CD4-positive, alpha-beta T cell treated with Interferon alpha-2 for 1 hour (primary cell): ENCODE measurements around the gene TOMM6.
"Not testable (repeated sequence)": the region's sequence is repeated elsewhere in the genome, so short reads cannot be mapped to it uniquely, and the experiment has no call there.

Experiments used
- DNase-seq, 2 donors: peaks; one replicate each; pipeline ENCODE4 v3.0.0-alpha.2; 2020 to 2022

TOMM6 gene

DNA sequence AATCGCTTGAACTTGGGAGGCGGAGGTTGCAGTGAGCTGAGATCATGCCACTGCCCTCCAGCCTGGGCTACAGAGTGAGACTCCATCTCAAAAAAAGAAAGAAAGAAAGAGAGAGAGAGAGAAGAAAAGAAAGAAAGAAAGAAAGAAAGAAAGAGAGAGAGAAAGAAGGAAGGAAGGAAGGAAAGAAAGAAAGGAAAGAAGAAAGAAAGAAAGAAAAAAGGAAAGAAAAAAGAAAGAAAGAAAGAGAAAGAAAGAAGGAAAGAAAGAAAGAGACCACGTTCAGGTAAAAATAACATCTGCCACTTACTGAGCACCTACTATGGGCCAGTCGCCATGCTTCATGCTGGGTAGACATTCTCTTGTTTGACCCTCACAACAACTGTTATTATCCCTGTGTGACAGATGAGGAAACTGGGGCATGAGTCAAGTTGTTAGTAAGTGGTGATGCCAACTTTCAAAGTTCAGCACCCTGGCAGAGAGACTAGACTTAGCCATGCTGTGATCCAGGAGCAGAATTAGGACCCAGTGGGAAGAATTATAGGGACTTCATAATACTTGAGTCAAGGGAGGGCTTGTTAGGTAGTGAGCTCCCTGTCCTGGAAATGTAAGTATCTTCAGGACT, 21.3 kb upstream of the TOMM6 start:
- DNase-seq, result not testable (repeated sequence)

DNA sequence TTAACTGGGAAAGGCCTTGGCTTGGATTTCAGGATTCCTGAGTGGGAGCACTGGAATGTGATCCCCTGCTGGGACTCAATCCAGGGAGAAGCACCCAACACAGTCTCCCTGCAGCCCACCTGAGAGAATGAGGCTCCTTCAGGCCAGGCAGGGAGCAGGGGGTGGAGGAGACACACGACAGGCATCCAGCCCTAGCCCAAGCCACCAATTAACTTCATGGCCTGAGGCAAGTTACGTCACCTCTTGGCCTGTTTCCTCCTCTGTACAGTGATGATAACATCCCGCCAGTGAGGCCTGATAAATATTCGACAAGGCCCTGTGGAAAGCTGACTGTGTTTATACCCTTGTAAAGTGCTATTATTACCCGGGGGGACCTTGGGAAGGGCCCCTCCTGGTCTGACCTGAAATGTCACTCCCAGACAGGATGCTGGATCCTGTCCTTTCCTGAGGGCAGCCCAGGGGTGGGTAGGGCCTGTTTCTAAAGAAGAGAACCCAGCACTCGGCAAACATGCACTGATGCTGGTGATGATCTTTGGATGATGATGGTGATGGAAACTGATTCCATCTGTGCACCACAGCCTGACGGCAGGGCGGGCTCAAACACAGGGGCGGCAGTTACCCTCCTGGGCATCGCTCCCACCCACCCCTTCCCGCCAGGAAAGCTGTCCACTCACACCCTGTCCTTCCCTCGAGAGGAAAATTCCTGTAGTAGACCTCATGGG, 20.2 kb upstream of the TOMM6 start:
- no peak for DNase-seq

DNA sequence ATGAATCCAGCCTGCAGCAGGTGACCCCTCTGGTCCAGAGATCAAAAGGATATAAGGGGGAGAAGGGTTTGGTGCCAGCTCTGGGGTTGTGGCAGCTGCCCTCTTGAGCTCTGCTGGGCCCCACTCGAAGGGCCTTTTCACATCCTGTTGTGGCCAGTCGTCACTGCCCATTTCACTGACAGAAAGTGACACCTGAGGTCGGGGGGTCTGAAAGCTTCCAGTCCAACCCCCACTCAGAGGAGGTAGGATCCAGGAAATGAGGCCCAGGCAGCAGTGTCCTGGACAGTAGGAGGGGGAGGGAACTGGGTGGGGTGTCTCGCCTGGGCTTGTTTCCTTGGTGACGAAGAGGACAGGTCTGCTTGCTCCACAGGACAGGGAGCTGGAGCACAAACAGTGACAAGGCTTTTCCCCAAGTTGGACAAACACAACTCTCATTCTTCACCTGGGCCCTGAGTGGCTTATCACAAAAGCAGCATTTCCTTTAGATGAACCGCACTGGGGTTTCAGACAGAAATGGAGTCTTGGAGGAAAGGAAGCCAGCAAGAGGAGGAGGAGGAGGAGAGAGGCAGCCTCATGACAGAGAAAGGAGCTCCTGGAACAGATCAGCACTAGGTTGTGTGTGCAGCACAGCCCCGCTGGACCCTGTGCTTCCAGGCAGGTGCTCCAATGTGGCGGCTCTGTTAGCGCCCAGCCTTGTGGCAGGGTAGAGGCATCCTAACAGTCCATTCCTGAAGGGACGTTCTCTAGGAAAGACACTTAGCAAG, 18.8 kb upstream of the TOMM6 start:
- DNase-seq, result no peak

DNA sequence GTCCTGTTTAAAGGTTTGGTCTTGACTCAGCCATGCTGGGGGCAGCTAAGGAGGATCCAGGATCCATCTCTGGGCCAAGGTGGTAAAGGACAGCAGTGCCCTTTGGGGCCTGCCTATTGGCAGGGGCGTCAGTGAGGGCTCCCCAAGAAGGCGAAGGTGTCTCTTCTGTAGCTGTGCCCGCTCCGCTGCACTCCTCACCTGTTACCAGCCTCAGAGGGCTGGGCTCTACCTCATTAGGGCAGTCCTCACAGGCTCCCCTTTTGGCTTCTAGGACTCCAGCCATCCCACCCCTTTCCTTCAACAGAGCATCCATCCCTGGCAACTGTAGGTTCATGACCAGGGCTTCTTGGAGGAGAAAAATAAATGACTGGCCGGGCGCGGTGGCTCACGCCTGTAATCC, 18.1 kb upstream of the TOMM6 start:
- DNase-seq, result no peak

DNA sequence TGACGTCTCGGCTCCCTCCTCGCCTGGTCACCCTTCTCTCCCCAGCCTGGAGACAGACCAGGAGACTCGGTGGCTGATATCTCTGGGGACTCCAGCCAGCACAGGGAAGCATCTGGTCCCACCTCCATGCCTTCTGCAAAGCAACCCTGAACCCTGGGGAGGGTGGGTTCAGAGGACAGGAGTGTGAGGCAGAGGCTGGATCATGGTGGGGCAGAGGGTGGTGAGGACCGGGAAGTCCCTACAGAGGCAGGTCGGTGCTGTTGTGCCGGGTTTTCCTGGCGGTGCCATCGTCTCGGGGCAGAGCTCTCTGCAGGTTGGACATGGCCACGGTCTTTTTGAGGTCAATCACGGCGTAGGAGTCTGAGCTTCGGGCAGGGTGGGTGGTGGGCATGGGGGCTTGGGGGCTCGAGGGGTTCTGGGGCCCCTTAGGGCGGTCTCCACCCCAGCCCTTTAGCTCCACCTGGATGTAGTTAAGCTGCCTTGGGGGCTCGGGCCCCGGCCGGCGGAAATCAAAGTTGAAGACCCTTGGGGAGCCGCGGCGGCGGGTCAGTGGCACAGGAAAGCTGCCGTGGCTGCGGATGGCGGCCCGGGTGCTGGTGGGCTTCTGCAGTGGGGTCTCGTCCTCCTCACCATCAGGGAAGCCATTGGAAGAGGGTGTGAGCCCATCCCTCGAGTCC, 17.0 kb upstream of the TOMM6 start:
- no peak for DNase-seq

DNA sequence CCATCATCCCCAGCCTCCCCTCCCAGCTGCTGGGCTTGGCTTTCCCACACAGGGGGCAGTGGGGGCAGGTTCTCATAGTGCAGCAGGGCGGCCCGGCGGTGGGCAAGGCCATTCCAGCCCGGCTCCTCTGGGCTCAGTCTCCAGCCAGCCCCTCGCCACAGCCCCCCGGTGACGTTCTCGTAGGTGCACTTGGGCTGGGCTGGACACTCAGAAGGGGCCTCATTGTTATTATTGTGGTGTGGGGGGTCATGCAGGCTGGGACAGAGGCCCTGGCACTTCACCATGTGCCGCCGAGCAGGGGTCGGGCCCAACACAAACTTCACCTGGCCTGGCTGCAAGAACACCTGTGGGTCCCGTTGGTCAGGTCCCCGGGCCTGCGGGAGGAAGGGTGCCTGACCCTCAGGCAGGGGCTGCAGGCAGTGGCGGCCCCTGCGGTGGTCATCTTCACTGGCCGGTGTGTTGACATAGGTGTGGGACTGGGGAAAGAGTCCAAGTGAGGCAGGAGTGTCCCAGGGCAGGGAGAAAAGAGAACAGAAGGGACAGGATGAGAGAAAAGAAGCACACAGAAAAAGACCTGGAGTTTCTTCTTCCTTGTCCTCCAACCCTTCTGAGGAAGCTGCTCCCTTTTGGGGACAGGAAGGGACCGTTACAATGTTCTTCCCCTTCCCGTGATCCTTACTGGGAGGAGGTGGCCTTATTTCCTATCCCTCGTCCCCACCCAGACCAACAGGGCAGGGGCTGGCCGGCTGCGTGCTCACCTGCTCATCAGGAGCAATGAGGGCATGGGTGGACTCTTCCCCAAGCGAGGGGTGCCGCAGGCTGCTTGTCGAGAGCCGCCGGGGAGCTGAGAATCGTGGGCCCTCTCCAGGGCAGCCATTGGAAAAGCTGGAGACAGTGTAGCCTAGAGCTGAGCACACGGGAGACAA, 16.2 kb upstream of the TOMM6 start:
- DNase-seq, result no peak

DNA sequence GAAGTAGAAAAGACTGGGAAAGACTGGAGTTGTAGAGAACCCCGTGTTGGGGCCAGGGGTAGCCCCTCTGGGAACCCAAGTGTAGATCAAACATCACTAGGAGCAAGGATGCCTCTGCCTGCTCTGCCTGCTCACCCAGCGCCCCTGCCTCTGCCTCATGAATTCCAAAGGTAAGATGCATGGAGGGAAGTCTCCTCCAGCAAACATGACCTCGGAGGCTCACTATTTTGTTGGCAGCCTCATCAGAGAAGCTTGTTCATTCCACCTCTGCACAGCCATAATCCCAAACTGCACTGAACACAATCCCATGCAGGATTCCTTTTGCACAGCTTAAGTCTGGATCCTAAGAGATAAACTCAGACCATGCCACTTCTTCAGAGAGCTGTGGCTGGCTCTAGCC, 12.7 kb upstream of the TOMM6 start:
- no peak for DNase-seq

DNA sequence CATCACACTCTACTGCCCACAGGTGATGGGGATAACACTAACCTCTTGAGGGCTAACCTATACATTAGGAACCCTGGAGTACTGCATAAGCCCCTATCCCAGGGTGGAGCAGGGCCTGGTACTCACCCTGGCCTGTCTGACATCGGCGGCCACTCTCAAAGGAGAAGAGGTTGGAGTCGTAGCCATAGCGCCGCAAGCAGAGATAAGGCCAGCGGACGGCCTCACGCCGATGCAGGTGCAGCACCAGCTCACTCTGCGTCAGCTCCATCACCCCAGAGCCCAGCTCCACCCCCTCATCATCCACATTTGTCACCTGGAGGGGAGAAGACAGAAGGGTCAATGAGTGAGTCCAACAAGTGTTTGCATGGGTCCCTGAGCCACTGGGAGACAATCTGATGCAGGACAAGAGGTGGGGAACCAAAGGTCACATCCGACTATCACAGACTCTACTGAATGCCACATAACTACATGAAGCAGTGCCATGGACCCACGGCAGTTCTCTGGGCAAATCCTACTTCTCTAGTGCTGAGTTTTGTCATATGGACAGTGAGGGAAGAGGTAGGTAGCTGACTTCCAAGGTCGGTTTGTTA, 12.1 kb upstream of the TOMM6 start:
- no peak for DNase-seq

DNA sequence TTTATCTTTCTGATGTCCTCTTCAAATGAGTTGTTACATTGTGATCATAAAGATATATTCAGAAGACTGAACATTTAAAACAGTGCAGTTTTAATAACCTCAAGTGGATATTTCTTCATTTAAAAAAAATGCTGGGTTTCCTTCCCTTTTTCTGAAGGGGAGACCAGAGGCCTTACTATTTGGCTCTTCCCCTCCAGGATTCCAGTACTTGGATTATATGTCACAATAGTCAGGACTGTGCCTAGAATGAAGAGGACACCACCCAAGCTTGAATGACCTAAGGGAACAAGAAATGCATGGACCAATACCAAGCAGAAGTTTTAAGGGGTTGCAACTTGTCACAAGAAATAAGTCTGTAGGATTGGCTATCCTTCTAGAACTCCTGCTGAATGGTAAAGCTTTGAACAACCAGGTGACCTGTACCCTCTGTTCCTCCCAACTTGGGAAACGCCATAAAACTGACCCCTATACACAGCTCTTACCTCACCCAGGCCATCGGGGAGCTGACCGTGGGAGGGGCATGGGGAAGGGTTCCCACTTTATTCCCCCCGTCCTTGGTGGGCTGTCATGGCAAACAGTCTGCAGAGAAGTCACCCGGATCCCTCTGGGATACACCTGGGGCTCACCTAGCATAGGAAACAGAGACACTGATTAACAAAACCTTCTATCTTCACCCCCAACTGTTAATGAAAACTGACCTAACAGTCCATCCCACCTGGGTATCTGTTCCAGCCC, 9.8 kb upstream of the TOMM6 start:
- DNase-seq, result no peak

DNA sequence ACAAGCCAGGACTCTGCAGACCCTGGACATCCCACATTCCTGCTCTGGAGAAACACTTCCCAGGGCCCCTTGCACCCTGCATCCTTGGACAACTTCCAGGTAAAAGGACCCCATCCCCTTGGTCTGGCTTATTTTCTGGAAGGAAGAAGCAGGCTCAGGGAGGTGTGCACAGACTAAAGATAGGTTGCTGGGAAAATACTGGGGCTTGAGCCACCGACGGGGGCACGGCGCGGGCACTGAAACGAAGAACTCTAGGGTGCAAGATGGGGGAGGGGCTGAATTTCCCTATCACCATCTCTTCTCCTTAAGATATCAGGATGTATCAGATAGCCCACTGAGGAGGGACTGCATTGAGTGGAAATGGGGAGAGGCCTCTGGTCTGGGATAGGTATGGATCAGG, 8.6 kb upstream of the TOMM6 start:
- no peak for DNase-seq

DNA sequence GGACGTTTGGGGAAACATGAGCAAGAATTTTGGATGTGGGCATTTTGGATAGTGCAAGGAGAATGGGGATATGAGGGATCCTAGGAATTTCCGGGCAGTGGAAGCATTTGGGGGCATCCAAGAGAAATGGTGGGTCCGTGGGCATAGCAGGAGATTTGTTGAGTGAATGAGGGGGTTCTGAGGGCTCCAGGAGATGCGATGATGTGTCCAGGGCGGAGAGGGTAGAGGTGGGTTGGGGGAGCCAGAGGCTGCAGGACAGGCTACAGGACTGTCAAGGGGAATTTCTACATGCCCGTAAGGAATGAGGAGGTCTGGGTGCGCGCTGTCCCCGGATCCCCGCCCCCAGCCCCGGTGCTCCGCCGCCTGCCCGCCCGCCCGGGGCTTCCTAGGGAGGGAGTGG, 8.2 kb upstream of the TOMM6 start:
- no peak for DNase-seq

DNA sequence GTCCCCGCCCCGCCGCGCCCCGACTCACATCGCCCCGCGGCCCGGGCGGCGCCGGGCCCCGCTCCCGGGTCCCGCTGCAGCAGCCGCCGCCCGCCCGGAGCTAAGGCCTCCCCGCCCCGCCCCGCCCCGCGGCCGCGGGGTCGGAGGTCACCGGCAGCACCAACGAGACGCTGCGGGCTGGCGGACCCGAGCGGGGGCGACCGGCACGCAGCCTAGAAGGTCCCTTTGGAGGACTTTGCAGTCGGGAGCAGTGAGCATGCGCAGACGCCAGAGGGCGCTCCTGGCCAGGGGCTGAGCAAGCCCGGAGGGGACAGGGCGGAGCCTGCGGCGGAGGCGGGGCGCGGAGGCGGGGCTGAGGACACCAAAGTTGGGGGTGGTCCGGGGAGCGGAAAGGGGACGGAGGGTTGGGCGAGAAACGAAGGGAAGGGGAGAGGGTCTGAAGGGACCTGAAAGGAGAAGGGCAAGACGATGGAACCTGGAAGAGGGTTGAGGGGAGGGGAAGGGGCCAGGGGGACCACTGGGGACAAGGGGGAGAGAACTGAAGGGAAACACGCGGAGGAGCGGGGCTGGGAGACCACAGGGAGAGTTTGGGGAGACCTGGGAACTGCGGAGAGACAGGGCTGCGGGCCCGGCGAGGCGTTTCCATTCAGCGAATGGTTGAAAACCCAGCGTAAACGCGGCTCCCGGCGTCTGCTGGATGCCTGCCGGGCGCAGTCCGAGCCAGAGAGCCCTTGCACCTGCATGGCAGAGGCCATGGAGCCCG, 7.5 kb upstream of the TOMM6 start, which contains the start of gene FRS3:
FRS3 (minus strand) TSS at position 113 of the 763 bp plus-strand sequence. CDS start 2,913 bp downstream, outside the sequence.
- DNase-seq, result peak; percentile 97 to 99

DNA sequence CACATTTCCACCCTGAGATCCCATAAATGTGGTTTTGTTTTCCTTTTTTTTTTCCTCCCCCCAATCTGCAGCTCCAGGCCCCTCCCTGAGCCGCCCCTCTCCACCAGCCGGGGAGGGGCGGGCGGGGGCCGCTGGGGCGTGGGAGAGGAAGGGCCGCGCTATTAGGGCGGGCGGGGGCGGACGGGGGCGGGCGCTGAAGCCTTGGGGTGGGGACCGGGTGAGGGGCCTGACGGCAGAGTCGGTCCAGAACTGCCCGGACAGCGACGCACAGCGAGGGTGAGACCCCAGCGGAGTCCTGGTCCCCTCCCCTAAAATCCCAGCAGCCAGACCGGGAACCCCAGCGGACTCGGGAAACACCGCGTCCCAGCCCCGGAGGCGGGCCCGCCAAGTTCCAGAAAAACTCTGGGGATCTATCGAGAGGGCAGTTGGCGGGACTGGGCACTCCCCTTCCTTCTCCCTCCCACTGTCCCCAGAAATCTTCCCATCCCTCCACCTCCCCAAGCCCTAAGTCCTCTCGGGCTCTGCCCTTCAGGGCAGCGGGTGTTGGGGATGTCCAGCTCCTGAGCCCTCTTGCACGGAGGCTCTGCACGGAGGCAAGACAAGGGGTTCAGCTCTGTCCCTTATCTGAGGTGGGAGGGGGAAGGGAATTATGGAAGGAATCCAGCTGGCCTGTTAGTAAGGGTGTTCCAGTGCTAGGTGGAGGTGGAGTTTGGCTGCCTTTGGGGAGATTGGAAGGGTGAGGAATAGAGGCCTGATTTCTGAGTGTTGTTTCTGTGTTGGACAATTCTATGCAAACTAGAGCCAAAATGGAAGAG, 6.7 kb upstream of the TOMM6 start, which contains the start of gene PRICKLE4:
PRICKLE4 (plus strand) TSS at position 232 of the 815 bp plus-strand sequence. CDS start 2,692 bp downstream, outside the sequence.
- DNase-seq, result no peak

DNA sequence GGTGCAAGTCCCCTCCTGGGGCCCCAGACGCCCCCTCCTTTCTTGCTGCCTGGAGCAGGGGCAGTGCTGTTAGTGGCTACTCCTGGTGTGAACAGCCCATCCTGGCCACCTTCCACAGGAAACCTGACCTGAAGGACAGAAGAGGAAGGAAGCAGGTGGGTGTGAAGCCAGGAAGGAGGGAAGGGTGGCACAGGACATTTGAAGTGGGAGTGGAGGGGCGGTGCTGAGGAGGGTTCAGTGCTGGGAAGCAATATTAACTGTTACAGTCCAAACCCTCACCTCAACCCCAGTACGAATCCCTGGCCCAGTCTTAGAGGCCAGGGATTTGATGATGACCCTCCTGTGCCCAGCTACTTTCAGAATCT, 6.1 kb upstream of the TOMM6 start:
- no peak for DNase-seq

DNA sequence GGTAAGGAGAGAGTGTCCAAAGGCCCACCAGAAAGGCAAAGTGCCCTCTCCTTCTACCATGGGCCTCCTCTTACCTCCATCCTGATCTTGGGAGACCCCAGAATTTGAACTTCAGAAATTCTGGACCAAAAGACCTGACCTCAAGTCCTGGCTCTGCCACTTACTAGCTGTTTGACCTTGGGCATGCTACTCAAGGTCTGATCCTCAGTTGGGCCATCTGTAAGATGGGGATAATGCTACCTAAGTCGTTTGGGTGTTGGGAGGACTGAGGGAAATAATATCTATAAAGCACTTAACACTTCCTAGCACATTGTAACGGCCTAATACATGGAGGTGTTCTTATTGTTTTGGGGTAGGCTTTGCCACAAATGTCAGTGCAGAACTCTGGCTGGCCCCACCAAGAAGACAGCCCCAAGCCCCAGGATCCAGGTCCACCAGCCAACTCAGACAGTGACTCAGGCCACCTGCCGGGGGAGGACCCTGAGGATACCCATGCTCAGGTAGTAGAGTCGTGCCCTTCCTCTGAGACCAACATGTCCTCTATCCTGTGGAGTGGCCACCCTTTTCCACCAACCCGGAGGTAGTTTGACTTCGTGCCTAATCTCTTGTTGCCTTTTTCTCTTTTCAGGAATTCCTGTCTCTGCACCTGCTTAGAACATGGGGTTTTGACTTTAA, 4.3 kb upstream of the TOMM6 start:
- DNase-seq, result no peak

DNA sequence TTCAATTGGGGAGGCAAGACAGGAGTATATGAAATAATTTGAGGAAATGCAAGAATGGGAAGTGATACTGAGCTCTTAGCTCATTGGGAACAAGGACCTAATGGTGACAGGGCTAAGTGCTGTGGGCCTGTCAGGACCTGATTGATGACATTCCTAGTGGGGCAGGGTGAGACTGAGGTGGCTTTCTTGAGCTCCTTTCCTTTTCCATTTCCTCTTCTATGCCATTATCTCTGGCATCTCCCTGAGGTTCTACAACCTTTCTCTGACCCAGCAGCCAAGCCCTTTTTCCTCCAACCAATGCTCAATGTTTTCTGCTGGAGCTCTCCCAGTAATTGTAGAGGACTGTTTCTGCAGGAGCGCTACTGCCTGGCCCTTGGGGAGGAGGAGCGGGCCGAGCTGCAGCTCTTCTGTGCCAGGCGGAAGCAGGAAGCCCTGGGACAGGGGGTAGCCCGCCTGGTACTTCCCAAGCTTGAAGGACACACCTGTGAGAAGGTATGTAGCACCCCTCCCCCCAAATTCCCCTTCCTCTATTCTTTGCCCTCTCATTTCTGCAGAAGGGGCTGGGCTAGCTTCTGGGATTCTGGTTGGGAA, 2.8 kb upstream of the TOMM6 start:
- no peak for DNase-seq

DNA sequence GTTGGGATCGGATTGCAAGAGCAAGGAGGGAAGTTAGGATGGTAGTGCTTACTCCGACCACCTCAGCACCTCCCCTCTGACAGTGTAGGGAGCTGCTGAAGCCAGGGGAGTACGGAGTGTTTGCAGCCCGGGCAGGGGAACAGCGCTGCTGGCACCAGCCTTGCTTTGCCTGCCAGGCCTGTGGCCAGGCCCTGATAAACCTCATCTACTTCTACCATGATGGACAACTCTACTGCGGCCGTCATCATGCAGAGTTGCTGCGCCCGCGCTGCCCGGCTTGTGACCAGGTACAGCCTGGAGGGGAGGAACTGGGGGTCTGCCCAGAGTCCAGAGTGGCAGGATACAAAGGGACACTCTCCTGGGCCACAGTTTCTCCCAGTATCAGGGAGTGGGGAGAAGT, 2.2 kb upstream of the TOMM6 start:
- DNase-seq, result no peak
